NCI-H1105 treated with DMSO at 0.1 percent for 48 hours (cell line): ENCODE measurements around the gene PIP5K1B.
"Not testable (repeated sequence)": the region's sequence is repeated elsewhere in the genome, so short reads cannot be mapped to it uniquely, and the experiment has no call there.

Source experiments
- DNase-seq: peaks from one replicate; lab custom pipeline; 2025; lab: John Stamatoyannopoulos, UW

Gene PIP5K1B

GRCh38 chr9:68704814-68705530 lies at the start of gene PIP5K1B:
Gene PIP5K1B, plus strand, starts transcription at chr9:68705240. Its CDS starts 117,375 bp downstream, at chr9:68822615.
- peak; percentile 71 for DNase-seq

DNA sequence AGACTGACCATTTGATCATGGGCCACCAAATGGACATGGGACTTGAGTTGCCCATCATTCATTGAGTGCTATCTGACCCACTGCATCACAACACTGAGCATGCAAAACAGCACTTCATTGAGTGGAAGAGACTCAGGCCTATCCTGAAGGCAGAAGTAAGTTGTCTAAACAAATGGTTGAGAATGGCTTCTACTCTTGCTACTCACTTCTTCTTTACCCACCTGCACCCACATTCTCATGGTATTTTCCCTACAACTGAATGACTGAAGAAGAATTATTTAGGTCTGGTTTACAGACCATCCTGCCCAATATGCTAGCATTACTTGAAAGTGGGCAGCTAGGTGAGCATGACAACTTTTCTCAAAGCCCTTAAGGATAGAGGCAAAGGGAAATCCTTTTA lies 41.0 kb upstream of the PIP5K1B start:
- no peak for DNase-seq

DNA sequence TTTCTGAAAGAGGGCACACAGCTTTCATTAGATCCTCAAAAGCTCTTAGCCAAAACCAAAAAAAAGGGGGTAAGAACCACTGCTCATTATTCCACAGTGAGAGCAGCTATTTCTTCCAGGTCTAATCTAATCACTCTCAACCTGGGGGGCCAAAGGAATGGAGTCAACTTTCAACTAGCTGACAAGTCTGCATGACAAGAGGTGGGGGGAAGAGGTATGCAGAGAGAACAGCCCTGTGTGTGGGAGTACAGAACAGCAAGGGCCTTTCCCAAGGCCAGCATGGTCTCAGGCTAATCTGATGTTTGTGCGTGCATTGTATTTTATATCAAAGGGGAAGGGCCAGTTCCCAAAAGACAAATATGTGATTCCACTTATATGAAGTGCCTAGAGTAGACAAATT lies 36.9 kb upstream of the PIP5K1B start:
- no peak for DNase-seq

GRCh38 chr9:68669218-68669617 lies 35.8 kb upstream of the PIP5K1B start:
- no peak for DNase-seq

GRCh38 chr9:68672215-68672614 lies 32.8 kb upstream of the PIP5K1B start:
- no peak for DNase-seq

- no peak for DNase-seq
These were observed 32.4 kb upstream of the PIP5K1B start for GRCh38 chr9:68672625-68673024.

DNA sequence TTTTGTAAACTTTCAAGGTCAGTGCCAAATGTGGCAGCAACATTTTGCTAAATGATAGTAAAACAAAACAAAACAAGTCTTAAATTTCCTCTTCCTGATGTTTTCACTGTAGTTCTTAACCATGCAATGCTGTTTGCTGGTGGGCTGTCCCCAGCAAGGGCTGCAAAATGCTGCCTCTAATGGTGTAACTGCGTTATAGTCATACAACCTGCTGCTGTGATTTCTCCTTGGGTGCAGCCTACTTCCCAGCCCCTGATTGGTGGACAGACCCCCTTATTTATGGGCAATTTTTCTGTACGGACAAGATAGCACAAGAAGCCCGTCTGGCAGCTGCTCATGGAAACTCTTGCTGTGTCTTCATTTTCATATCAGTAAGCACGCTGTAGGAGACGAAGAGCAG lies 26.6 kb upstream of the PIP5K1B start:
- DNase-seq: no peak

DNA sequence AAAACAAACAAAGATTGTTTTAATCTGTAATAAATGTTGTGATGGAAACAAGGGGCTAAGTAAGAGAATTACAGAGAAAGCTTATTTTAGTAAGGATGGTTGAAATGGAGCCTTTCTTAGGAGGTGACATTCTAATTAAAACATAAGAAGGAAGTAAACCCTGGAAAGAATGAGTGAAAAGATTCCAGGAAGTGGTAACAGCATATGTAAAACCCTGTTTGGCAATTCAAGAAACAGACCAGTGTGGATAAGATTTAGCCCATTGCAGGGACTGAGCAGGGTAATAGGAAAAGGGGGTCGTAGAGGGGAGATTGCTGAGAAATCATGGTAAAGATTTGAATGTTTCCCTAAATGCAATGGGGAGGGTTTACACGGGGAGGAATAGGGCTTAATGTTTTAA lies 21.6 kb upstream of the PIP5K1B start:
- DNase-seq: no peak

DNA sequence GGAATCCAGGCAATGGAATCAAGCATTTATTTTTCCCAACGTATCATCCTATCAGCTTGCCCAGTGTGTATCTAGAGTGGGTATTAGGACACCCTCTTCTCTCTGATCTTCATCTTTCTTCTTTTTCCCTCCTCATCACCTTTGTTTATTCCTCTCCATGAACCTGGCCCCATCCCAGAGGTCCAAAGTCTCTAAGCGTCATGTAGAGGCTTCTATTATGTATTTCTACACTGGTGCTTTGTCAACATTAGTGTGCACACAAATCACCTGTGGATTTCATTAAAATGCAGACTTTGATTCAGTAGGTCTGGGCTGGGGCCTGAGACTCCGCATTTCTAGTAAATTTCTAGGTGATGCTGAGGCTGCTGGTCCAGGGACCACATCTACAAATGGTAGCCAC lies 19.8 kb upstream of the PIP5K1B start:
- no peak for DNase-seq

DNA sequence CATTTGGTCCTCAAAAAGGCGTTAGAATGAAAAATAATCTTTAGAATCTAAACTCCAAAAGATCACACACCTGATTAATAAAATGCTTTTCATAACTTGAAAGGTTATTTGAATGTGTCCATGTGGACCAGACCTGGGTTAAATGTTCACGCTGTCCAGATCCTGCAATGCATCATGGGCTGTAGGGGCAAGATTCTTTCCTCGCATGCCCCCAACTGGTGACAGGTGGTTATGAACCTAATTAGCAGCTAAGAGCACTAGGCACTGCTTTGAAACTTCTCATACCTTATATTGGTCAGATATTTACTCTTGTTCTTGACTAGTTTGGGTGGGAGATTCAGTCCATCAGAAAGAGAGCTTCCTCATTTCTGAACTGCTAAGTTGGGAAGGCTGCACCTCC lies 19.3 kb upstream of the PIP5K1B start:
- no peak for DNase-seq

DNA sequence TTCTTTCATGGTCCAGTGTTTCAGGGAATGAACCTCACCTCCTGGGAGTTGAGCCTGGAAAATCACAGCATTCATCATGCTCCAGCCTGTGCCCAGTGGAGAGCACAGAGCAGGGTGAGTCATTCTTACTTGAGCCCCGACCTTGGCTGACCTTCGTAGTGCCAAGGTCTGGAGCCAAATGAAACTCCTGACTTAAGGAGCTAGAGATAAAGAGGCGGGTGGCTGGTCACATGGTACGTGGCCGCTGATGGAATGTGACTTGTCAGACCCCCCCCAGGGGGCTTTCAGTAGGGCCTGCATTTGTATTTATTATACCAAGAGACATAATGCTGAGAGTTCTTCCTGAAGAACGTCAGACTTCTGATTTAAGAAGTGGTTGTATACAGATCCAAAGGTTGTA lies 15.0 kb upstream of the PIP5K1B start:
- DNase-seq: no peak

DNA sequence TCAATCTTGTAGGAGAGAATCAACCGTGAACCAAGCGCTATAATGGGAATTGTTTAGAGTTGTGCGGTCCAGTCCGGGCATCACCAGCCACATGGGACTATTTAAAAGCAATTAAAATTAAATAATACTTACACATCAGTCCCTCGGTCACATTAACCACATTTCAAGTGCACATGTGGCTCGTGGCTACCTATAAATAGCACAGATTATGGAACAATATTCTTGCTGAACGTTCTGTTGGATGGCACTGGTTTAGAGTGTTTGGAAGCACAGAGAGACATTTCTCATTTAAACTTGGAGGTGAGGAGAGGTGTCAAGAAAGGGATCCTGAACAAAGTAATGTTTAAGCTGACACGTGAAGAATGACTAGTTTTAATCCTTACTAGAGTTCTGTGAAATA lies 12.5 kb upstream of the PIP5K1B start:
- DNase-seq: no peak

- DNase-seq: no peak
These were observed 10.9 kb upstream of the PIP5K1B start for GRCh38 chr9:68694125-68694524.

- no peak for DNase-seq
These were observed 7.2 kb upstream of the PIP5K1B start for GRCh38 chr9:68697851-68698250.

GRCh38 chr9:68698943-68699509 lies 6.0 kb upstream of the PIP5K1B start:
- DNase-seq: no peak

DNA sequence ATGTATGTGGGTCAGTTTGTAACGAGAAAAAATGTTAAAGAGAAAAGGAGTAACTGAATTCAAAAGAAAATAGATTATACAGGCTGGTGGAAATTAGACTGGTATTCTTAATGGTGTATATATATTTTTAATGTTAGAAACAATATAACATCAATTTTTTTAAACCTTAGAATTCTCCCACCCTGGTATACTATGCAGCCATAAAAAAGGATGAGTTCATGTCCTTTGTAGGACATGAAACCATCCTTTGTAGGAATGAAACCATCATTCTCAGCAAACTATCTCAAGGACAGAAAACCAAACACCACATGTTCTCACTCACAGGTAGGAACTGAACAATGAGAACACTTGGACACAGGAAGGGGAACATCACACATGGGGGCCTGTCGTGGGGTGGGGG lies 5.4 kb upstream of the PIP5K1B start:
- DNase-seq: not testable (repeated sequence)

DNA sequence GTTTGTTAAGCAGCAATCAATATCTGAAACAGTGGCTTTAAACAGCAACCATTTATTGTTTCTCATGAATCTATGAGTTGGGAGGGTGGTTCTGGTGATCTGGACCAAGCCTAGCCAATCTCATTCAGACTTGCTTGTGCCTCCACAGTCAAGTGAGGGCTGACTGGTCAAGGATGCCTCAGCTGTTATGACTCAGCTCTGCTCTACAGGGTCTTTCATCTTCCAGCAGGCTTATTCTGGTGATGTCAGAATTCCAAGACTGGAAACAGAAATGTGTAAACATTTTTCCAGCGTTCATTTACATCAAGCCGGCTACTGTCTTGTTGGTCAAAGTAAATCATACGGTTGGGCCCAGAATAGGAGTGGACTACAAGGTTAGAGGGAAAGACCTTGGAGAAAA lies 2.5 kb upstream of the PIP5K1B start:
- DNase-seq: no peak

DNA sequence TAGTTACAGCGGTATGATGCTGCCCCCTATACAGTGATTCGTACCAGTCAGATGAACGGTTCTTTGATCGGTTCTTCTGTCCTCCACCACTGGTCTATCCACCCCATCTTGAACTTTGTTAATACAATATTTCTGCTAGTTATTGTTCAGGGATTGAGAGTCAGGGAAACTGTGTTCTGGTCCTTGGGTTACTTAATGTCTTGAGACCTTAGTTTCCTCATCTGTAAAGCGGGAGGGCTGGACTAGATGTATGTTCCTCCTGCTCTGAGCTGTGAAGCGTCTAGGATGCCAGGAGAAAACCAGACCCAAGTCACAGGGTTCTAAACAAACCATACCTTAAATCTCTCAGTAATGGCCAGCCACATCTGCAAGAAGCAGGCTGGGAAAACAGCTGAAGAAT lies 1.4 kb upstream of the PIP5K1B start:
- DNase-seq: no peak

- DNase-seq: no peak
These were observed 584 bp upstream of the PIP5K1B start for GRCh38 chr9:68704498-68704813.

DNA sequence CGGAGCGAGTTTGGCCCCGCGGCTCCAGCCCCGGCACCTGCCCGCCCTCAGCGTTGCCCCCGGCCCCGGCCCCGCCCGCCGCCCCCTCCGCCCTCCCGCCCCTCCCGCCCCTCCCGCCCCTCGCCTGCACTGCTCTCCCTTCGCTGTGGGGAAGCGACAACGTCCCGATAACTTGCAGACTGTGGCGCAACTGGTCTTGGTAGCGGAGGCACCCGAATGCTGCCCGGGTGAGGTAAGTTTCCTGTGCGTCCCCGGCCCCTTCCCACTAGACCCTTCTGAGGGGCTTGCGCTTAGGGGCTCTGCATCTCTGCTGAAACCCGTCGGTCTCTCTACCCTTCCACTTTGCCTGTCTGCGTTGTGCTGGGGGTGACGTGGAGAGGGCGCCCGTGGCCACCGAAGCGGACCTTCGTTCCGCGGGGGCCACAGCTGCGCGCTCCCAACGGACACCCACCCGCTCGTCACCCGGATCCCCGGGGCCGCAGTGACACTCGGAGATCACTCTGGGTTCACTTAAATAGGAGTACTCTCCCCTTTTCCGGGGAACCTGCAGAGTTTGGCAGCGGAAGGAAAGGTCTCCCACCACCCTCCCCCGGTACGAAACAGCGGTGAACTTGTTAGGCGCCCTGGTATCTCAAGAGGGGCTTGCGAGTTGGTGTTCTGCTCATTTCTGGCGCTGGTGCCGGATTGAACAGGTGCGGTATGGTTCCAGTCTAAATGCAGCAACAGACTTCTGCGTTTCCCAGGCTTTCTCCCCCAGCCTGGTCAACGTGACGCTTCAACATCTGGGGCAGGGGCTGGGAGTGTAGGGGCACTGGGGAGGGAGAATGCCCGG lies 707 bp downstream of the PIP5K1B start:
- DNase-seq: peak; percentile 32

DNA sequence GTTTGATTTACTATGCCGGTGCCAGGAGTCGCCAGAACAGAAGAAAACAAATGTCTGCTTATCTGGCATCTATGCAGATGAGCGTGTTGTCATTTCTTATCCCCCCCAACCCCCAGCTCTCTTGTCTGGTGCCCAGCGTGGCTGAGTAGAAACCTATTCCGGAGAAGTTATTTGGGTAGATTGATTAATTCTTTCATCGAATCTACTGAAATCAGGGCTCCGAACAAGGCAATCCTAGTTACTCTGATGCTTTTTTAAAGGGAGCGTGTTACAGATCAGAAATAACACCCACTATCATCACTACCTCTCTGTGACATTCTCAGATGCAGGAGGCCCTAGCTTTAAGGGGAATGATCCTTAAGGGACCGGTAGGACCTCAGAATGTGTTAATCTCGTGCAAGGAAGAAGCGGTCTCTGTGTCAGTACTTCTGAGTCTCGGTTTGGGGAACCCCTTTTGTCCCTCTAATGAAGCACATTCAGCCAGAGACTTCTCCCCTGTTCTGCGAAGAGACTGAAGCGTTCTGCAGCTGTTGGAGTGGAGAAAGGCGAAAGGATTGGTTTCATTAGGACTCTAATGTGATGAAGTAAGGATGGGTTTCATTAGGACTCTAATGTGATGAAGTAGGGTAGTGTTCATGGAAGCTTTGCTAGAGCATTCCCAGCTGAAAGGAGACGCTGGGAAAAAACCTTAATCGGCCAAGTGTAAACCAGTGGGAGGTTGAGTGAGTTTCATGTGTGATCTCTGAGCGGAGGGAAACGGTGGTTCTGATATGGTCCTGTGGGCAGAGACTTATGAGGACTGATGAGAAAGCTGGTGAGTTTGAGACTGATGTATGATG lies 1.5 kb downstream of the PIP5K1B start:
- no peak for DNase-seq

DNA sequence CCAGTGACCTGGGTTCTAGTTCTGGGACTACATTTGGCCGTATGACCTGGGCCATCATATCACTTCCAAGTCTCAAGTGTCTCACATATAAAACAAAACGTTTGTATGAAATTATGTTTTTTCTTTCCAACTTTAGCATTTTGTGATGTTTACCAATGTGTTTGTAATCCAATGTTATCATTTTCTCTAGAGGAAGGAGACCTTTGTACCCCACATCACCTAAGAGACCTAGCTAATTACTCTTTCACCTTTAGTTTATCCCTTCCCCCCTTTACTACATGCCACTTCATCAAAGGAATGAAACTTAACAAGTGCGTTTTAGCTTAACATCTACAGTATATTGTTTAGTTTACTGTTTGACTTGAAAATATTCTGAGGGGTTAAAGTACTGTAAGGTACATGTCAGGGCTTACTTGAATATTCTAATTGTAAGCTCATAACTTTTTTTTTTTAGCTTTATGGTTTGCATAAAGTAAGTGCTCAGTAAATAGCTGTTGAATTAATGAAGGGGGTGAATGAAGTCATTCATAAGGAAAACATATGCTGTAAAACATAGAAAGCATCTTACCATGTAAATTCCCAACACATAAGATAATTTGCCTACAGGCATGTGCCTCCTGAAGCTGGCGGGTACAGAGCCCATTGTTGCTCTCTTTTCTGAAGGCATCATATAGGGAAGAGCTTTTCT lies 2.9 kb downstream of the PIP5K1B start:
- DNase-seq: no peak
